Embryonic facial prominence (tissue), 1 donor: Measurements from ENCODE around the gene CHEK1.
"Not testable (repeated sequence)": the region's sequence is repeated elsewhere in the genome, so short reads cannot be mapped to it uniquely, and the experiment has no call there.

ENCODE experiments used
- DNase-seq: peaks from one replicate; pipeline ENCODE4 v3.0.0-alpha.2; 2016; ENCODE audit errors: extremely low spot score

The CHEK1 gene

GRCh38 chr11:125701018-125701610 lies 76.2 kb downstream of the CHEK1 start:
- DNase-seq: no peak

GRCh38 chr11:125701858-125702621 lies 77.1 kb downstream of the CHEK1 start:
- DNase-seq: no peak

GRCh38 chr11:125704686-125705085 lies 79.7 kb downstream of the CHEK1 start:
- not testable (repeated sequence) for DNase-seq

- no peak for DNase-seq
These were observed 95.8 kb downstream of the CHEK1 start for GRCh38 chr11:125720781-125721180.

- DNase-seq: no peak
These were observed 99.2 kb downstream of the CHEK1 start for GRCh38 chr11:125724125-125724524.
